ENCODE results near the gene CYSLTR2.

DNA sequence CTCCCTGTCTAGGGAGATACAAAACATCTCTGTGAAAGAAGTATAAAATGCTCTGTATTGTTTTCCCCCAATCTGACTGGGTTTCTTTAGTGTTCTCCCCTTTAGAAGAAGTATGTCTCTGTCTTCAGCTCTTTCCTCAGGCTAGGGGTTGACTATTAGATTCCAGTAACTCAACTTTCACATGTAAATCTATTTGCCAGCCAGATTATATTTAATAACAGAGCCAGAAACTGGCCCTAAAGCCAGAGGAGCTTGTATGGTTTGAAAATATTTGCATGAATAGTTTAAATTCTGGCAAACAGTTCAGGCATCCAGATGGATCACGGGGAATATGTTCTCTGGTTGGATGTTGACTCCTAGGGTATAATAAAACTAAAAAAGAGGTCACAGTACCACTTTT lies 22.3 kb upstream of the CYSLTR2 start:
- TF ChIP-seq, protein P1, sequence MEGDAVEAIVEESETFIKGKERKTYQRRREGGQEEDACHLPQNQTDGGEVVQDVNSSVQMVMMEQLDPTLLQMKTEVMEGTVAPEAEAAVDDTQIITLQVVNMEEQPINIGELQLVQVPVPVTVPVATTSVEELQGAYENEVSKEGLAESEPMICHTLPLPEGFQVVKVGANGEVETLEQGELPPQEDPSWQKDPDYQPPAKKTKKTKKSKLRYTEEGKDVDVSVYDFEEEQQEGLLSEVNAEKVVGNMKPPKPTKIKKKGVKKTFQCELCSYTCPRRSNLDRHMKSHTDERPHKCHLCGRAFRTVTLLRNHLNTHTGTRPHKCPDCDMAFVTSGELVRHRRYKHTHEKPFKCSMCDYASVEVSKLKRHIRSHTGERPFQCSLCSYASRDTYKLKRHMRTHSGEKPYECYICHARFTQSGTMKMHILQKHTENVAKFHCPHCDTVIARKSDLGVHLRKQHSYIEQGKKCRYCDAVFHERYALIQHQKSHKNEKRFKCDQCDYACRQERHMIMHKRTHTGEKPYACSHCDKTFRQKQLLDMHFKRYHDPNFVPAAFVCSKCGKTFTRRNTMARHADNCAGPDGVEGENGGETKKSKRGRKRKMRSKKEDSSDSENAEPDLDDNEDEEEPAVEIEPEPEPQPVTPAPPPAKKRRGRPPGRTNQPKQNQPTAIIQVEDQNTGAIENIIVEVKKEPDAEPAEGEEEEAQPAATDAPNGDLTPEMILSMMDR (IDR thresholded peaks at IDR 0.05; ENCODE audit: low read length), result no peak
- TF ChIP-seq EZH2 (IDR thresholded peaks at IDR 0.05; ENCODE audit: borderline replicate concordance, low read length), result no peak
